Large intestine (tissue), 3 donors: ENCODE results near the gene CACNB1. TPM values are rescaled to one million over a fixed set of nuclear protein-coding genes. Genes with fewer than 3 reads are reported as not detected.

Experiments
- DNase-seq, 2 donors: peaks; one replicate each; pipeline versions ENCODE4 v3.0.0 to v3.0.0-alpha.2; 2013
- H3K27ac ChIP-seq: one replicate; pipeline ENCODE4 v1.5.1; 2013; ENCODE audit warnings: low read length
- H3K27me3 ChIP-seq: 2 replicates; pipeline ENCODE4 v1.6.1; 2013; ENCODE audit warnings: low read length; ENCODE audit not compliant: control insufficient read depth, insufficient read depth
- H3K36me3 ChIP-seq: 2 replicates; pipeline ENCODE4 v1.6.1; 2013; ENCODE audit warnings: low read length; ENCODE audit not compliant: control insufficient read depth, insufficient read depth
- H3K4me1 ChIP-seq: one replicate; pipeline ENCODE4 v1.6.1; 2013; ENCODE audit warnings: low read length; ENCODE audit not compliant: control insufficient read depth, insufficient read depth
- H3K4me3 ChIP-seq: one replicate; pipeline ENCODE4 v1.5.1; 2013; ENCODE audit warnings: low read length
- H3K9me3 ChIP-seq: one replicate; pipeline ENCODE4 v1.6.1; 2013; ENCODE audit warnings: mild to moderate bottlenecking, low read depth, low read length, moderate library complexity; ENCODE audit not compliant: control insufficient read depth
- WGBS: methylation state at CpG from one replicate; pipeline ENCODE4 v1.1.5; 2013; ENCODE audit warnings: low lambda C conversion rate; ENCODE audit not compliant: insufficient coverage; 5-methylcytosine and 5-hydroxymethylcytosine counted together
- polyA plus RNA-seq: library from polyadenylated mRNA; unstranded; fragments of 120-200 nt; gene quantifications from one replicate; pipeline ENCODE4 v1.2.1, GENCODE V29; 2013

Gene CACNB1
- polyA plus RNA-seq, 1 donor = 5.5 TPM

- Histone ChIP-seq H3K36me3 (no peaks in the 10 kb centered on the region), H3K27ac (no peak overlapping the region), H3K27me3 (no peaks in the 10 kb centered on the region), H3K4me1 (peaks cover 9% of the 10 kb centered on the region), H3K4me3 (no peak overlapping the region), H3K9me3 (no peaks in the 10 kb centered on the region)
- DNase-seq = no peak
- WGBS = no CpG with 5 or more reads among the region's 7 CpGs
Measured at GRCh38 chr17:39237586-39237985, 40.1 kb upstream of the CACNB1 start.

GRCh38 chr17:39236981-39237441, 39.5 kb upstream of the CACNB1 start:
- Histone ChIP-seq H3K9me3 (no peaks in the 10 kb centered on the region), H3K4me1 (peaks cover 9% of the 10 kb centered on the region), H3K36me3 (no peaks in the 10 kb centered on the region), H3K27me3 (peaks cover 3% of the 10 kb centered on the region), H3K4me3 (no peak overlapping the region), H3K27ac (no peak overlapping the region)
- WGBS = no CpG with 5 or more reads among the region's 6 CpGs
- no peak for DNase-seq

GRCh38 chr17:39236450-39236927, 39.0 kb upstream of the CACNB1 start:
- Histone ChIP-seq H3K4me3 (no peak overlapping the region), H3K36me3 (no peaks in the 10 kb centered on the region), H3K4me1 (peaks cover 13% of the 10 kb centered on the region), H3K27ac (no peak overlapping the region), H3K9me3 (no peaks in the 10 kb centered on the region), H3K27me3 (peaks cover 9% of the 10 kb centered on the region)
- no peak for DNase-seq
- no CpG with 5 or more reads among the region's 5 CpGs for WGBS

GRCh38 chr17:39235555-39236449, 38.3 kb upstream of the CACNB1 start:
- H3K9me3 ChIP-seq = no peaks in the 10 kb centered on the region
- 90% methylated on average over 2 of the region's 18 CpGs for WGBS
- peaks cover 16% of the 10 kb centered on the region for H3K27me3 ChIP-seq
- no peak overlapping the region for H3K27ac ChIP-seq
- H3K36me3 ChIP-seq = no peaks in the 10 kb centered on the region
- H3K4me3 ChIP-seq = no peak overlapping the region
- peak in 1 of 2 donors; percentile 41 for DNase-seq
- H3K4me1 ChIP-seq = peaks cover 15% of the 10 kb centered on the region

- H3K36me3 ChIP-seq = no peaks in the 10 kb centered on the region
- no peak overlapping the region for H3K4me3 ChIP-seq
- H3K9me3 ChIP-seq = no peaks in the 10 kb centered on the region
- peaks cover 8% of the 10 kb centered on the region for H3K4me1 ChIP-seq
- no peak overlapping the region for H3K27ac ChIP-seq
- DNase-seq = no peak
- WGBS = 0% methylated on average over 1 of the region's 22 CpGs
- H3K27me3 ChIP-seq = peaks cover 38% of the 10 kb centered on the region
Measured at GRCh38 chr17:39231591-39232551, 34.4 kb upstream of the CACNB1 start.

GRCh38 chr17:39231091-39231561, 33.7 kb upstream of the CACNB1 start:
- H3K4me3 ChIP-seq = no peak overlapping the region
- no peaks in the 10 kb centered on the region for H3K36me3 ChIP-seq
- DNase-seq = no peak
- WGBS = no CpG with 5 or more reads among the region's 10 CpGs
- H3K9me3 ChIP-seq = no peaks in the 10 kb centered on the region
- peaks cover 45% of the 10 kb centered on the region for H3K27me3 ChIP-seq
- H3K4me1 ChIP-seq = peaks cover 6% of the 10 kb centered on the region
- no peak overlapping the region for H3K27ac ChIP-seq

- DNase-seq = no peak
- Histone ChIP-seq H3K36me3 (no peaks in the 10 kb centered on the region), H3K4me1 (peaks cover 6% of the 10 kb centered on the region), H3K9me3 (no peaks in the 10 kb centered on the region), H3K27me3 (peaks cover 52% of the 10 kb centered on the region), H3K27ac (no peak overlapping the region), H3K4me3 (no peak overlapping the region)
- no CpG with 5 or more reads among the region's 1 CpG for whole genome bisulfite sequencing
Measured at GRCh38 chr17:39230361-39230760, 32.9 kb upstream of the CACNB1 start.

- no CpG with 5 or more reads among the region's 11 CpGs for WGBS
Measured at GRCh38 chr17:39229274-39229913, 31.9 kb upstream of the CACNB1 start.

GRCh38 chr17:39227364-39227919, 30.0 kb upstream of the CACNB1 start:
- no peak overlapping the region for H3K4me3 ChIP-seq
- H3K27me3 ChIP-seq = peaks cover 80% of the 10 kb centered on the region
- H3K9me3 ChIP-seq = no peaks in the 10 kb centered on the region
- no peak overlapping the region for H3K27ac ChIP-seq
- DNase-seq = no peak
- H3K4me1 ChIP-seq = peaks cover 8% of the 10 kb centered on the region
- H3K36me3 ChIP-seq = no peaks in the 10 kb centered on the region
- WGBS = no CpG with 5 or more reads among the region's 2 CpGs

More at GRCh38 chr17:39229274-39229913, 31.9 kb upstream of the CACNB1 start:
- Histone ChIP-seq H3K27ac (no peak overlapping the region), H3K36me3 (no peaks in the 10 kb centered on the region), H3K4me1 (peaks cover 8% of the 10 kb centered on the region), H3K27me3 (peaks cover 61% of the 10 kb centered on the region), H3K9me3 (no peaks in the 10 kb centered on the region), H3K4me3 (no peak overlapping the region)
- DNase-seq = no peak
